A549 (cell line): ENCODE measurements around the gene HPD. TPM values are rescaled to one million over a fixed set of nuclear protein-coding genes. Genes with fewer than 3 reads are reported as not detected.

Source experiments
- ATAC-seq, 2 experiments: fragments of 200-7000 bp in 1 of 2; fragments of >200 bp in 1 of 2; cut with Nextera tagmentation in 1 of 2; cut with Tn5 transposase in 1 of 2; 3 replicates each; pipeline versions ENCODE4 v1.8.0 to v1.9.1; 2018 to 2020; ENCODE audit warnings: mild to moderate bottlenecking in 1 of 2, moderate library complexity in 1 of 2
- CTCF ChIA-PET: fragments of 300-600 bp; sonication (Branson Sonifier 250); formaldehyde crosslinking; extraction: SDS; loops from one replicate; lab custom pipeline; 2021; ENCODE audit warnings: antibody characterized with exemption, inconsistent platforms; lab: Yijun Ruan, JAX
- POLR2A ChIA-PET: fragments of 350-600 bp; formaldehyde crosslinking; extraction: SDS; loops from one replicate; lab custom pipeline; 2021; ENCODE audit warnings: antibody characterized with exemption, inconsistent platforms; lab: Yijun Ruan, JAX
- DNase-seq, 2 experiments: peaks; one replicate each; pipeline versions ENCODE4 v3.0.0 to v3.0.0-alpha.2; 2011 to 2016; ENCODE audit warnings: low read depth in 1 of 2, low spot score in 1 of 2
- FAIRE-seq: peaks from 2 replicates; lab custom pipeline; 2011; peaks lifted over from hg19 to GRCh38; lab: Jason Lieb, UNC
- H3K27ac ChIP-seq, 2 experiments: fragments of >200 bp; sonication (Bioruptor Twin); formaldehyde crosslinking; 3 replicates each; pipeline ENCODE4 v1.5.1; 2016 to 2017
- H3K4me1 ChIP-seq: fragments of >200 bp; sonication (Bioruptor Twin); formaldehyde crosslinking; 3 replicates; pipeline ENCODE4 v1.6.1; 2016
- H3K4me2 ChIP-seq: fragments of >200 bp; sonication (Bioruptor Twin); formaldehyde crosslinking; 3 replicates; pipeline ENCODE4 v1.6.1; 2016
- H3K4me3 ChIP-seq: fragments of >200 bp; sonication (Bioruptor Twin); formaldehyde crosslinking; 3 replicates; pipeline ENCODE4 v1.5.1; 2016
- H3K9me3 ChIP-seq: fragments of >200 bp; sonication (Bioruptor Twin); formaldehyde crosslinking; 3 replicates; pipeline ENCODE4 v1.6.1; 2016
- CBX2 ChIP-seq: fragments of 200-600 bp; sonication (generic); IDR thresholded peaks from 2 replicates; pipeline ENCODE4 v1.6.1; 2016; ENCODE audit warnings: low read depth, mild to moderate bottlenecking, borderline replicate concordance
- CBX8 ChIP-seq: fragments of 200-600 bp; sonication (generic); IDR thresholded peaks from 2 replicates; pipeline ENCODE4 v1.6.1; 2016
- CEBPB ChIP-seq, 2 experiments: fragments of >200 bp in 1 of 2; sonication (Bioruptor Twin) in 1 of 2; formaldehyde crosslinking in 1 of 2; IDR thresholded peaks; 2 replicates each; pipeline ENCODE4 v1.6.1; 2012 to 2016
- CHD4 ChIP-seq: fragments of 200-600 bp; sonication (generic); IDR thresholded peaks from 2 replicates; pipeline ENCODE4 v1.6.1; 2016; ENCODE audit warnings: antibody characterized with exemption, mild to moderate bottlenecking, borderline replicate concordance
- ELK1 ChIP-seq: fragments of 150-350 bp; IDR thresholded peaks from 2 replicates; pipeline ENCODE4 v1.6.1; 2014; ENCODE audit warnings: low read depth, mild to moderate bottlenecking, low read length
- FOSB ChIP-seq: fragments of 250-450 bp; sonication (Bioruptor Pico); IDR thresholded peaks from 2 replicates; pipeline ENCODE4 v1.5.0; 2020; ENCODE audit warnings: mild to moderate bottlenecking, moderate library complexity
- HDAC2 ChIP-seq: fragments of 200-600 bp; sonication (generic); IDR thresholded peaks from 2 replicates; pipeline ENCODE4 v1.6.1; 2016
- HEYL ChIP-seq: fragments of 250-450 bp; sonication (Bioruptor Pico); IDR thresholded peaks from 2 replicates; pipeline ENCODE4 v1.8.0; 2021; ENCODE audit warnings: mild to moderate bottlenecking, moderate library complexity
- HOXA7 ChIP-seq: fragments of 250-450 bp; sonication (Bioruptor Pico); IDR thresholded peaks from 2 replicates; pipeline ENCODE4 v1.5.0; 2020; ENCODE audit warnings: mild to moderate bottlenecking, moderate library complexity
- HOXB5 ChIP-seq: fragments of 250-450 bp; sonication (Bioruptor Pico); IDR thresholded peaks from 2 replicates; pipeline ENCODE4 v1.5.0; 2020; ENCODE audit warnings: mild to moderate bottlenecking, moderate library complexity
- JUNB ChIP-seq: fragments of >200 bp; sonication (Bioruptor Twin); formaldehyde crosslinking; IDR thresholded peaks from 2 replicates; pipeline ENCODE4 v1.6.1; 2016
- KDM1A ChIP-seq: fragments of 200-600 bp; sonication (generic); IDR thresholded peaks from 2 replicates; pipeline ENCODE4 v1.6.1; 2016; ENCODE audit warnings: low read depth, mild to moderate bottlenecking
- KDM5A ChIP-seq: fragments of 200-600 bp; sonication (generic); IDR thresholded peaks from 2 replicates; pipeline ENCODE4 v1.6.1; 2016; ENCODE audit warnings: antibody characterized with exemption, mild to moderate bottlenecking
- MAX ChIP-seq: IDR thresholded peaks from 2 replicates; pipeline ENCODE4 v1.6.1; 2012
- NFE2L2 ChIP-seq: fragments of 150-350 bp; conservative IDR thresholded peaks from 2 replicates; pipeline ENCODE4 v1.6.1; 2014; ENCODE audit warnings: low read length
- NPAS2 ChIP-seq: fragments of 250-450 bp; sonication (Bioruptor Pico); IDR thresholded peaks from 2 replicates; pipeline ENCODE4 v1.8.0; 2022; ENCODE audit warnings: mild to moderate bottlenecking, moderate library complexity, borderline replicate concordance
- RARB ChIP-seq: fragments of 250-450 bp; sonication (Bioruptor Pico); IDR thresholded peaks from 2 replicates; pipeline ENCODE4 v1.8.0; 2021; ENCODE audit warnings: mild to moderate bottlenecking, moderate library complexity
- RCOR1 ChIP-seq: fragments of 150-350 bp; IDR thresholded peaks from 2 replicates; pipeline ENCODE4 v1.6.1; 2014; ENCODE audit warnings: antibody characterized with exemption, low read length, low read depth
- RNF2 ChIP-seq: fragments of 200-600 bp; sonication (generic); IDR thresholded peaks from 2 replicates; pipeline ENCODE4 v1.6.1; 2016; ENCODE audit warnings: low read depth, mild to moderate bottlenecking, antibody characterized with exemption, moderate library complexity, borderline replicate concordance
- TP53 ChIP-seq: fragments of 250-450 bp; sonication (Bioruptor Pico); IDR thresholded peaks from 2 replicates; pipeline ENCODE4 v1.5.0; 2021; ENCODE audit warnings: mild to moderate bottlenecking, moderate library complexity
- ZFP36 ChIP-seq: fragments of 450-650 bp; IDR thresholded peaks from 2 replicates; pipeline ENCODE4 v1.6.1; 2014; ENCODE audit warnings: borderline replicate concordance; ENCODE audit not compliant: partially characterized antibody
- ZNF302 ChIP-seq: fragments of 250-450 bp; sonication (Bioruptor Pico); IDR thresholded peaks from 2 replicates; pipeline ENCODE4 v1.9.0; 2021; ENCODE audit warnings: inconsistent platforms, mild to moderate bottlenecking, moderate library complexity
- WGBS: methylation state at CpG from one replicate; pipeline ENCODE4 v1.1.6; 2017; ENCODE audit errors: missing lambda C conversion rate; 5-methylcytosine and 5-hydroxymethylcytosine counted together
- polyA plus RNA-seq, 4 experiments: library from polyadenylated mRNA; depleted of rRNA in 3 of 4; stranded (reverse); fragments of >200 nt; fragmentation: RNase III in 1 of 4; extraction: RNeasy Plus Mini Kit Qiagen cat#74134 plus additional on column Dnase treatment in 1 of 4; gene quantifications; 2 replicates in 3 of 4; 3 replicates in 1 of 4; pipeline ENCODE4 v1.2.3, GENCODE V29; 2011 to 2017
- TF ChIP-seq, protein P1 (sequence below): IDR thresholded peaks from 2 replicates; pipeline ENCODE4 v1.6.1; 2012; ENCODE audit warnings: low read depth, borderline replicate concordance
- TF ChIP-seq, protein P2 (sequence below): fragments of 250-450 bp; sonication (Bioruptor Pico); IDR thresholded peaks from 2 replicates; pipeline ENCODE4 v1.5.0; 2020; ENCODE audit warnings: low read depth, mild to moderate bottlenecking, moderate library complexity

The HPD gene
- polyA plus RNA-seq, 2 of the 4 experiments (the other 2 are of a cell fraction) = 1.7 to 1.8 TPM

- TF ChIP-seq RARB (CRISPR knock-in tag) = no peak
- TF ChIP-seq, protein P1, sequence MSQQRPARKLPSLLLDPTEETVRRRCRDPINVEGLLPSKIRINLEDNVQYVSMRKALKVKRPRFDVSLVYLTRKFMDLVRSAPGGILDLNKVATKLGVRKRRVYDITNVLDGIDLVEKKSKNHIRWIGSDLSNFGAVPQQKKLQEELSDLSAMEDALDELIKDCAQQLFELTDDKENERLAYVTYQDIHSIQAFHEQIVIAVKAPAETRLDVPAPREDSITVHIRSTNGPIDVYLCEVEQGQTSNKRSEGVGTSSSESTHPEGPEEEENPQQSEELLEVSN = no peak
- no peak for TF ChIP-seq CHD4
These were observed 9.0 kb downstream of the HPD start (continued) for GRCh38 chr12:121849665-121850064.

GRCh38 chr12:121849211-121849610 lies 9.4 kb downstream of the HPD start:
- CTCF ChIA-PET = interaction anchor here (0.6 to 1.5 kb wide), 2 partner anchors 21 to 39 kb away, joined by 3 read pairs; no protein-coding TSS in a partner anchor
- DNase-seq (no peak), ATAC-seq (no peak), FAIRE-seq (no peak)
- H3K27ac ChIP-seq = no peak overlapping the region
- H3K4me2 ChIP-seq = no peak overlapping the region
- no peak overlapping the region for H3K4me3 ChIP-seq
- POLR2A ChIA-PET = no interaction called here
- WGBS = 92% methylated on average over 6 of the region's 6 CpGs
- TF ChIP-seq KDM1A = no peak
- no peak for TF ChIP-seq HEYL (CRISPR knock-in tag)
- TF ChIP-seq CBX8 = no peak
- no peak for TF ChIP-seq RCOR1
- TF ChIP-seq NFE2L2 = no peak
- TF ChIP-seq TP53 (CRISPR knock-in tag) = no peak
- no peak for TF ChIP-seq HOXB5
- no peak for TF ChIP-seq CEBPB (IDR thresholded peaks at IDR 0.05)
- no peak for TF ChIP-seq HOXA7 (CRISPR knock-in tag)
- no peak for TF ChIP-seq ELK1
- TF ChIP-seq, protein P1 = no peak
- TF ChIP-seq MAX = no peak
- TF ChIP-seq FOSB = no peak
- TF ChIP-seq, all 56 proteins: peak for 0
- H3K9me3 ChIP-seq = no peaks in the 10 kb centered on the region
- H3K4me1 ChIP-seq = no peaks in the 10 kb centered on the region

GRCh38 chr12:121845701-121846100 lies 13.0 kb downstream of the HPD start:
- H3K9me3 ChIP-seq = no peaks in the 10 kb centered on the region
- ATAC-seq = no peak
- CTCF ChIA-PET = interaction anchor here (72.2 kb wide), 1 partner anchor 60 kb away, joined by 2657 read pairs; the partner anchor contains the start of genes RHOF and SETD1B
- no peak for FAIRE-seq
- H3K4me3 ChIP-seq = no peak overlapping the region
- WGBS = 81% methylated on average over 1 of the region's 1 CpG
- H3K27ac ChIP-seq = no peak overlapping the region
- H3K4me2 ChIP-seq = no peak overlapping the region
- TF ChIP-seq KDM5A (no peak), ZNF302 (CRISPR knock-in tag) (no peak), CEBPB (IDR thresholded peaks at IDR 0.05) (no peak), JUNB (no peak), NPAS2 (CRISPR knock-in tag) (no peak), CBX2 (no peak), RNF2 (no peak), ZFP36 (no peak), HDAC2 (no peak)
- TF ChIP-seq, protein P2, sequence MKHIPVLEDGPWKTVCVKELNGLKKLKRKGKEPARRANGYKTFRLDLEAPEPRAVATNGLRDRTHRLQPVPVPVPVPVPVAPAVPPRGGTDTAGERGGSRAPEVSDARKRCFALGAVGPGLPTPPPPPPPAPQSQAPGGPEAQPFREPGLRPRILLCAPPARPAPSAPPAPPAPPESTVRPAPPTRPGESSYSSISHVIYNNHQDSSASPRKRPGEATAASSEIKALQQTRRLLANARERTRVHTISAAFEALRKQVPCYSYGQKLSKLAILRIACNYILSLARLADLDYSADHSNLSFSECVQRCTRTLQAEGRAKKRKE (CRISPR knock-in tag) = no peak
- POLR2A ChIA-PET = no interaction called here
- no peak for DNase-seq
- no peaks in the 10 kb centered on the region for H3K4me1 ChIP-seq
